ENCODE results near the gene NR5A1. TPM values are rescaled to one million over a fixed set of nuclear protein-coding genes. Genes with fewer than 3 reads are reported as not detected.

The NR5A1 gene
- total RNA-seq, 4 donors from 2014 or later: not detected

DNA sequence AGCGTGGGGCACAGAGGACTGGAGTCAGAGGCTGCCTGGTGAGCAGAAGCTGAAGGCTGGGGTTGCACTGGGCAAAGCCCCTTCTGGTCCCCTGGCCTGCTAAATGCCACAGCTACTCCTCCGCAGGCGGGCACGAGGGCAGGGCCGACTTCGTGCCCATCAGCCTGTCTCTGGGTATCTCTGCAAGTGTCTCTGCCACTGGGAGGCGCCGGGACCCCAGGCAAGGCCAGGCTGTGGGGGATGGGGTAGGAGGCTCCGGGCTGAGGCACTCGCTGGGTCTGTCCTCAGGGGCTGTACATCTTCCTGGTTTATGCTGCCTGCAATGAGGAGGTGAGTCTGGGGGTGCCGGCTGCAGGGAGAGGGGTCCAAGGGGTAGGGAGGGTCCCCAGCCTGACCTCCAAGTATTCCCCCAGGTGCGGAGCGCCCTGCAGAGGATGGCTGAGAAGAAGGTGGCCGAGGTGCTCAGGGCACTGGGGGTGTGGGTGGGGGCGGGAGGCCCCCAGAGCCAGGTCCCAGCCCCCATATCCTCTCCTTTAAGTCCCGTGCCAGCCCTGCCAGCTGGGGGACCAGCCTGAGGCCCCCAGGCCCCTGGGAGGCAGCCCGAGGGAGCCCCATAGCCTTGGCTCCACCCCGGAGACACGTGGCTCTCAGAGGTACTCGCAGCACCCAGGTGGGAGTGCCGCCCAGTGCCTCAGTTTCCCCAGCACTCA is 31.9 kb downstream of the NR5A1 start:
- 61 to 74% methylated on average over 17 to 19 of the region's 21 CpGs for WGBS, 2 donors

DNA sequence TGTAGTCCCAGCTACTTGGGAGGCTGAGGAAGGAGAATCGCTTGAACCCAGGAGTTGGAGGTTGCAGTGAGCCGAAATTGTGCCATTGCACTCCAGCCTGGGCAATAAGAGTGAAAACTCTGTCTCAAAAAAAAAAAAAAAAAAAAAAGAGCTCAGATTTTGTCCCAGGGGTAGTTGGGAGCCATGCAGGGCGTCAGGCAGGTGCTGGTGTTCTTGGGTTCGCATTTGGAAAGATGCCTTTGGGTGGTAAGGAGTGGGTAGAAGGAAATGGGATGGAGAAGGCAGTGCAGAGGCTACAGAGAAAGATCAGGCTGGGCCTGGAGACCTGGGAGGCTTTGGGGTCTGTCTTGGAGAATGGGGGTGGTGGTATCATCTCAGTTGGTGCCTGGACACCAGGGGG is 33.0 kb downstream of the NR5A1 start:
- peaks cover 0 to 60% of the 10 kb centered on the region in 2 donors for H3K27me3 ChIP-seq
- H3K4me1 ChIP-seq: peaks cover 0 to 12% (median 0%) of the 10 kb centered on the region in 4 donors
- DNase-seq (ENCODE audit: low spot score in 2 of 2): no peak
- TF ChIP-seq EP300 (IDR thresholded peaks at IDR 0.05) (no peak), POLR2A (IDR thresholded peaks at IDR 0.05) (no peak)
- TF ChIP-seq, protein P1, sequence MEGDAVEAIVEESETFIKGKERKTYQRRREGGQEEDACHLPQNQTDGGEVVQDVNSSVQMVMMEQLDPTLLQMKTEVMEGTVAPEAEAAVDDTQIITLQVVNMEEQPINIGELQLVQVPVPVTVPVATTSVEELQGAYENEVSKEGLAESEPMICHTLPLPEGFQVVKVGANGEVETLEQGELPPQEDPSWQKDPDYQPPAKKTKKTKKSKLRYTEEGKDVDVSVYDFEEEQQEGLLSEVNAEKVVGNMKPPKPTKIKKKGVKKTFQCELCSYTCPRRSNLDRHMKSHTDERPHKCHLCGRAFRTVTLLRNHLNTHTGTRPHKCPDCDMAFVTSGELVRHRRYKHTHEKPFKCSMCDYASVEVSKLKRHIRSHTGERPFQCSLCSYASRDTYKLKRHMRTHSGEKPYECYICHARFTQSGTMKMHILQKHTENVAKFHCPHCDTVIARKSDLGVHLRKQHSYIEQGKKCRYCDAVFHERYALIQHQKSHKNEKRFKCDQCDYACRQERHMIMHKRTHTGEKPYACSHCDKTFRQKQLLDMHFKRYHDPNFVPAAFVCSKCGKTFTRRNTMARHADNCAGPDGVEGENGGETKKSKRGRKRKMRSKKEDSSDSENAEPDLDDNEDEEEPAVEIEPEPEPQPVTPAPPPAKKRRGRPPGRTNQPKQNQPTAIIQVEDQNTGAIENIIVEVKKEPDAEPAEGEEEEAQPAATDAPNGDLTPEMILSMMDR (IDR thresholded peaks at IDR 0.05): no peak
- no peak overlapping the region for H3K4me3 ChIP-seq
- H3K27ac ChIP-seq: no peak overlapping the region
- no peaks in the 10 kb centered on the region for H3K9me3 ChIP-seq
- 66 to 70% methylated on average over 4 of the region's 4 CpGs for WGBS, 2 donors
- H3K36me3 ChIP-seq: no peaks in the 10 kb centered on the region

More for the DNA sequence above, 31.9 kb downstream of the NR5A1 start:
- TF ChIP-seq EP300 (IDR thresholded peaks at IDR 0.05) (no peak), POLR2A (IDR thresholded peaks at IDR 0.05) (no peak)
- TF ChIP-seq, protein P1 (IDR thresholded peaks at IDR 0.05): no peak
- DNase-seq (ENCODE audit: low spot score in 2 of 2): no peak
- no peaks in the 10 kb centered on the region for H3K36me3 ChIP-seq
- no peak overlapping the region for H3K4me3 ChIP-seq
- no peaks in the 10 kb centered on the region for H3K9me3 ChIP-seq
- H3K4me1 ChIP-seq: peaks cover 0 to 12% (median 0%) of the 10 kb centered on the region in 4 donors
- no peak overlapping the region for H3K27ac ChIP-seq
- peaks cover 0 to 71% of the 10 kb centered on the region in 2 donors for H3K27me3 ChIP-seq

DNA sequence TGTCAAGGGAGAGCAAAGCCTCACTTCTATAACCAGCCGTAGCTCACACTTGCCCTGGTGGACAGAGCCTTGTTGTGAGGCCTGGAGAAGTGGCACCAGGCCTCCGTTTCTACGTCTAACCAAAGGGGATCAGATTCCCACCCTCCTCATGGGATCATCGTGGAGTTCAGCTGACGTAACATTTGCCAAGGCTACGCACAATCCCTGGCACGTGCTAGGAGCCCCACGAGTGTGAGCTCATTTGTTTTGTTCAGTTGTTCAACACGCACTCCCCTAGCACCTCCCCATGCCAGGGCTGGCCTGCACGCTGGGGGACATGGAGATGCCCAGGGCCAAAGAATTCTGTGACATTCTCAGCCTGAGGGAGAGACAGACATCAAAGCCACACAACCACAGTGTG is 33.9 kb downstream of the NR5A1 start:
- DNase-seq (ENCODE audit: low spot score in 2 of 2): no peak
- Histone ChIP-seq H3K36me3 (no peaks in the 10 kb centered on the region), H3K27ac (no peak overlapping the region), H3K4me1 (peaks cover 0 to 12% (median 0%) of the 10 kb centered on the region in 4 donors), H3K4me3 (no peak overlapping the region), H3K9me3 (no peaks in the 10 kb centered on the region), H3K27me3 (peaks cover 0 to 51% of the 10 kb centered on the region in 2 donors)
- 57 to 61% methylated on average over 10 of the region's 10 CpGs for WGBS, 2 donors
- TF ChIP-seq, protein P1 (IDR thresholded peaks at IDR 0.05): no peak
- TF ChIP-seq EP300 (IDR thresholded peaks at IDR 0.05) (no peak), POLR2A (IDR thresholded peaks at IDR 0.05) (no peak)

DNA sequence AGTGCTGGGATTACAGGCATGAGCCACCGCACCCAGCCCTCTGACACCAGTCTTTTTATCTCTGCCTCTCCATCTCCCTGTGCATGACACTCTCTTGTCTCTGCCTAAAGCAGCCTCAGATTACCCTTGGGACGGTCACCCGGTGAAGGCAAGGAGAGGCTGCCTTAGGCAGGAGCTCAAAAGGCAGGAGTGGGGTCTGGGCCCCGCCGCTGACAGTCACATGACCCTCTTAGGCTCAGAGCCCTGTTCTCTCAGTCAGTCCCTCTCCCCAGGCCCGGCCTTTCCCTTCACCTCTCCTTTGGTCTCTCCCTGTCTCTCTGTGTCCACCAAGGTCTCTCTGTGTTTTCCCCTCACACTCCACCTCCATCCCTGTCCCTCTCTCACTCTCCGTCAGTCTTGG is 34.4 kb downstream of the NR5A1 start:
- no peak for DNase-seq (ENCODE audit: low spot score in 2 of 2)
- Histone ChIP-seq H3K9me3 (no peaks in the 10 kb centered on the region), H3K27me3 (peaks cover 0 to 46% of the 10 kb centered on the region in 2 donors), H3K4me1 (peaks cover 0 to 7% (median 0%) of the 10 kb centered on the region in 4 donors), H3K36me3 (no peaks in the 10 kb centered on the region), H3K27ac (no peak overlapping the region), H3K4me3 (no peak overlapping the region)
- WGBS, 2 donors: 66 to 71% methylated on average over 7 of the region's 7 CpGs
- TF ChIP-seq EP300 (IDR thresholded peaks at IDR 0.05) (no peak), POLR2A (IDR thresholded peaks at IDR 0.05) (no peak)
- TF ChIP-seq, protein P1 (IDR thresholded peaks at IDR 0.05): no peak

DNA sequence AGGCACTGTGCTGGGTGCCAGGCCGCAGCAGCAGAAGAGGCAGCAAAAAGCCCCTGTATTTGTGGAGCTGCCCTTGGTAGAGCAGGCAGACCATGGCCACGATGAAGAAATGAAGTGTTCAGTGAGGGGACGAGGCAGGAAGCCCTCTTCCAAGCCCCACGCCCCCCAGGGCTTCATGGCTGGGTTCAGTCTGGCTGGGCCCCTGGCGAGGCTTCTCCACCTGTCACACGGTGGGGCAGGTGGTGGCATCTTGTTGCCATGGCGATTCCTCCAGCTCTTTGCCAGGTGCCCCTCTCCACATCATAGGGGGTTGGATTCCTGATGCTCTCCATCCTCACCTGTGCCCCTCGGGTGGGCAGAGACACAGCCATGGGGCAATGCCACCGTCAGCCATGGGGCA is 35.4 kb downstream of the NR5A1 start:
- H3K4me3 ChIP-seq: no peak overlapping the region
- TF ChIP-seq POLR2A (IDR thresholded peaks at IDR 0.05): no peak
- TF ChIP-seq, protein P1 (IDR thresholded peaks at IDR 0.05): no peak
- no peak for TF ChIP-seq EP300 (IDR thresholded peaks at IDR 0.05)
- no peak overlapping the region for H3K27ac ChIP-seq
- no peak for DNase-seq (ENCODE audit: low spot score in 2 of 2)
- H3K36me3 ChIP-seq: no peaks in the 10 kb centered on the region
- no peaks in the 10 kb centered on the region for H3K9me3 ChIP-seq
- H3K4me1 ChIP-seq: no peaks in the 10 kb centered on the region
- WGBS, 2 donors: 76 to 79% methylated on average over 8 to 9 of the region's 9 CpGs
- H3K27me3 ChIP-seq: peaks cover 0 to 36% of the 10 kb centered on the region in 2 donors
